ENCODE measurements around the gene ELL2.

The ELL2 gene

GRCh38 chr5:95925939-95926338 lies 35.7 kb downstream of the ELL2 start:
- Histone ChIP-seq H3K36me3 (peaks cover 0 to 24% (median 7%) of the 10 kb centered on the region in 11 experiments; a peak in 10 of 22 replicates), H3K27ac (peak overlapping the region in 1 of 11 experiments; percentile 65; a peak in 1 of 22 replicates), H3K4me3 (no peak overlapping the region), H3K9ac (peak overlapping the region in 1 of 11 experiments; percentile 6; a peak in 1 of 22 replicates), H3K4me2 (peak overlapping the region in 5 of 11 experiments; percentile 9 to 89 (median 77); a peak in 8 of 22 replicates), H4K20me1 (peaks cover 0 to 96% (median under 1%) of the 10 kb centered on the region in 11 experiments; a peak in 8 of 22 replicates), H3K9me3 (replicated peaks in 1 of 11) (peaks cover 0 to 10% (median 0%) of the 10 kb centered on the region in 11 experiments; a peak in 3 of 22 replicates), H3K4me1 (peaks cover 35 to 74% (median 59%) of the 10 kb centered on the region in 10 experiments), H3K27me3 (no peaks in the 10 kb centered on the region)
- no peak for TF ChIP-seq Cebpa-rat (IDR thresholded peaks at IDR 0.05)

- peaks cover 29 to 74% (median 56%) of the 10 kb centered on the region in 10 experiments for H3K4me1 ChIP-seq
These were observed 36.3 kb downstream of the ELL2 start for GRCh38 chr5:95925378-95925744.

GRCh38 chr5:95924720-95925377 lies 36.8 kb downstream of the ELL2 start:
- peak overlapping the region; percentile 19 to 89 (median 76); a peak in 21 of 22 replicates for H3K4me2 ChIP-seq
- peaks cover 0 to 10% (median 0%) of the 10 kb centered on the region in 11 experiments; a peak in 3 of 22 replicates for H3K9me3 ChIP-seq (replicated peaks in 1 of 11)
- H3K36me3 ChIP-seq, result peaks cover 0 to 28% (median 9%) of the 10 kb centered on the region in 11 experiments; a peak in 10 of 22 replicates
- H3K9ac ChIP-seq, result peak overlapping the region in 5 of 11 experiments; percentile 6 to 52 (median 13); a peak in 7 of 22 replicates
- H3K4me3 ChIP-seq, result 0 out of 20 replicates have a peak overlapping the region, but pooled peaks of 1 of the 10 experiments have one; percentile 1
- peaks cover 24 to 75% (median 54%) of the 10 kb centered on the region in 10 experiments for H3K4me1 ChIP-seq
- H3K27me3 ChIP-seq, result no peaks in the 10 kb centered on the region
- peaks cover 0 to 96% (median 0%) of the 10 kb centered on the region in 11 experiments; a peak in 7 of 22 replicates for H4K20me1 ChIP-seq
- no peak for TF ChIP-seq Cebpa-rat (IDR thresholded peaks at IDR 0.05)
- H3K27ac ChIP-seq, result peak overlapping the region in 8 of 11 experiments; percentile 1 to 79 (median 59); a peak in 12 of 22 replicates

More at GRCh38 chr5:95925378-95925744, 36.3 kb downstream of the ELL2 start:
- Histone ChIP-seq H3K9me3 (replicated peaks in 1 of 11) (peaks cover 0 to 10% (median 0%) of the 10 kb centered on the region in 11 experiments; a peak in 3 of 22 replicates), H3K9ac (peak overlapping the region in 3 of 11 experiments; percentile 6 to 19 (median 11); a peak in 2 of 22 replicates), H3K27ac (peak overlapping the region in 6 of 11 experiments; percentile 44 to 79 (median 66); a peak in 11 of 22 replicates), H3K4me2 (peak overlapping the region in 8 of 11 experiments; percentile 55 to 89 (median 77); a peak in 15 of 22 replicates), H3K36me3 (peaks cover 0 to 27% (median 9%) of the 10 kb centered on the region in 11 experiments; a peak in 10 of 22 replicates), H4K20me1 (peaks cover 0 to 96% (median 0%) of the 10 kb centered on the region in 11 experiments; a peak in 8 of 22 replicates), H3K4me3 (no peak overlapping the region), H3K27me3 (no peaks in the 10 kb centered on the region)
- TF ChIP-seq Cebpa-rat (IDR thresholded peaks at IDR 0.05), result no peak

- H3K9ac ChIP-seq, result peak overlapping the region in 3 of 11 experiments; percentile 19 to 52 (median 51); a peak in 5 of 22 replicates
- 0 out of 20 replicates have a peak overlapping the region, but pooled peaks of 1 of the 10 experiments have one; percentile 1 for H3K4me3 ChIP-seq
- no peaks in the 10 kb centered on the region for H3K27me3 ChIP-seq
- peaks cover 15 to 83% (median 49%) of the 10 kb centered on the region in 10 experiments for H3K4me1 ChIP-seq
- peak overlapping the region; percentile 19 to 89 (median 76) for H3K4me2 ChIP-seq
- peak overlapping the region in 8 of 11 experiments; percentile 1 to 79 (median 59); a peak in 14 of 22 replicates for H3K27ac ChIP-seq
- no peak for TF ChIP-seq Cebpa-rat (IDR thresholded peaks at IDR 0.05)
- H4K20me1 ChIP-seq, result peaks cover 0 to 96% (median 0%) of the 10 kb centered on the region in 11 experiments; a peak in 6 of 22 replicates
- peaks cover 0 to 22% (median 7%) of the 10 kb centered on the region in 11 experiments; a peak in 10 of 22 replicates for H3K36me3 ChIP-seq
- H3K9me3 ChIP-seq (replicated peaks in 1 of 11), result peaks cover 0 to 4% (median 0%) of the 10 kb centered on the region in 11 experiments; a peak in 3 of 22 replicates
These were observed 37.6 kb downstream of the ELL2 start for GRCh38 chr5:95923918-95924544.

- no peak for TF ChIP-seq Cebpa-rat (IDR thresholded peaks at IDR 0.05)
- Histone ChIP-seq H4K20me1 (peaks cover 0 to 96% (median 0%) of the 10 kb centered on the region in 11 experiments; a peak in 6 of 22 replicates), H3K36me3 (peaks cover 0 to 27% (median 8%) of the 10 kb centered on the region in 11 experiments; a peak in 7 of 22 replicates), H3K9me3 (replicated peaks in 1 of 11) (no peaks in the 10 kb centered on the region), H3K27me3 (no peaks in the 10 kb centered on the region), H3K27ac (peak overlapping the region in 3 of 11 experiments; percentile 65 to 79 (median 75); a peak in 2 of 22 replicates), H3K4me2 (peak overlapping the region in 5 of 11 experiments; percentile 76 to 89 (median 78); a peak in 5 of 22 replicates), H3K9ac (no peak overlapping the region), H3K4me3 (no peak overlapping the region), H3K4me1 (peaks cover 12 to 83% (median 46%) of the 10 kb centered on the region in 10 experiments)
These were observed 38.9 kb downstream of the ELL2 start for GRCh38 chr5:95922798-95923197.

- Histone ChIP-seq H3K36me3 (peaks cover 0 to 30% (median 8%) of the 10 kb centered on the region in 11 experiments; a peak in 7 of 22 replicates), H3K27me3 (no peaks in the 10 kb centered on the region), H3K4me2 (no peak overlapping the region), H3K27ac (no peak overlapping the region), H3K9me3 (replicated peaks in 1 of 11) (no peaks in the 10 kb centered on the region), H3K9ac (no peak overlapping the region), H3K4me3 (no peak overlapping the region), H4K20me1 (peaks cover 0 to 100% (median 0%) of the 10 kb centered on the region in 11 experiments; a peak in 6 of 22 replicates), H3K4me1 (peaks cover 16 to 88% (median 58%) of the 10 kb centered on the region in 10 experiments)
- TF ChIP-seq Cebpa-rat (IDR thresholded peaks at IDR 0.05), result no peak
These were observed 40.1 kb downstream of the ELL2 start for GRCh38 chr5:95921501-95921900.

- Histone ChIP-seq H3K27me3 (no peaks in the 10 kb centered on the region), H4K20me1 (peaks cover 0 to 100% (median 0%) of the 10 kb centered on the region in 11 experiments; a peak in 6 of 22 replicates), H3K4me1 (peaks cover 22 to 88% (median 60%) of the 10 kb centered on the region in 10 experiments), H3K9ac (no peak overlapping the region), H3K36me3 (peaks cover 0 to 30% (median 8%) of the 10 kb centered on the region in 11 experiments; a peak in 7 of 22 replicates), H3K4me3 (no peak overlapping the region), H3K4me2 (peak overlapping the region in 5 of 11 experiments; percentile 28 to 63 (median 42); a peak in 8 of 22 replicates), H3K9me3 (replicated peaks in 1 of 11) (no peaks in the 10 kb centered on the region), H3K27ac (peak overlapping the region in 2 of 11 experiments; percentile 55 to 63; a peak in 3 of 22 replicates)
- no peak for TF ChIP-seq Cebpa-rat (IDR thresholded peaks at IDR 0.05)
These were observed 40.8 kb downstream of the ELL2 start for GRCh38 chr5:95920822-95921221.

GRCh38 chr5:95919658-95920057 lies 42.0 kb downstream of the ELL2 start:
- Histone ChIP-seq H3K4me2 (peak overlapping the region in 5 of 11 experiments; percentile 37 to 63 (median 45); a peak in 7 of 22 replicates), H3K27ac (peak overlapping the region in 3 of 11 experiments; percentile 13 to 63 (median 55); a peak in 7 of 22 replicates), H3K4me3 (no peak overlapping the region), H3K27me3 (no peaks in the 10 kb centered on the region), H3K36me3 (peaks cover 0 to 33% (median 8%) of the 10 kb centered on the region in 11 experiments; a peak in 9 of 22 replicates), H3K9me3 (replicated peaks in 1 of 11) (no peaks in the 10 kb centered on the region), H4K20me1 (peaks cover 0 to 99% (median 0%) of the 10 kb centered on the region in 11 experiments; a peak in 6 of 22 replicates), H3K4me1 (peaks cover 22 to 82% (median 55%) of the 10 kb centered on the region in 10 experiments), H3K9ac (no peak overlapping the region)
- no peak for TF ChIP-seq Cebpa-rat (IDR thresholded peaks at IDR 0.05)
